Muscle layer of duodenum (tissue), 2 donors: ENCODE measurements around the gene COL15A1.

Experiments
- H3K27ac ChIP-seq: one replicate; pipeline ENCODE4 v1.7.0; 2013; ENCODE audit warnings: mild to moderate bottlenecking, low read length
- H3K27me3 ChIP-seq: one replicate; pipeline ENCODE4 v1.7.0; 2013; ENCODE audit warnings: low read depth, mild to moderate bottlenecking, control low read depth, low read length
- H3K36me3 ChIP-seq, 2 donors: one replicate each; pipeline ENCODE4 v1.7.0; 2013; ENCODE audit warnings: low read length in 2 of 2, control low read depth in 1 of 2, mild to moderate bottlenecking in 1 of 2; ENCODE audit not compliant: insufficient read depth in 2 of 2, control insufficient read depth in 1 of 2
- H3K4me1 ChIP-seq, 2 donors: one replicate each; pipeline ENCODE4 v1.7.0; 2013; ENCODE audit warnings: low read length in 2 of 2, mild to moderate bottlenecking in 2 of 2, control low read depth in 1 of 2, moderate library complexity in 1 of 2; ENCODE audit not compliant: insufficient read depth in 2 of 2, control insufficient read depth in 1 of 2
- H3K4me3 ChIP-seq, 2 donors: one replicate each; pipeline ENCODE4 v1.7.0; 2013; ENCODE audit warnings: low read length in 2 of 2, low read depth in 1 of 2, mild to moderate bottlenecking in 1 of 2
- H3K9me3 ChIP-seq, 2 donors: one replicate each; pipeline ENCODE4 v1.7.0; 2013; ENCODE audit warnings: low read length in 2 of 2, control low read depth in 1 of 2, mild to moderate bottlenecking in 1 of 2; ENCODE audit not compliant: control insufficient read depth in 1 of 2
- donor health status: healthy.

Gene COL15A1

GRCh38 chr9:99020786-99021436 lies 77.2 kb downstream of the COL15A1 start:
- Histone ChIP-seq H3K27ac (peak overlapping the region; percentile 82), H3K27me3 (no peaks in the 10 kb centered on the region), H3K4me3 (no peak overlapping the region), H3K9me3 (no peaks in the 10 kb centered on the region), H3K4me1 (peaks cover 4 to 13% of the 10 kb centered on the region in 2 donors), H3K36me3 (peaks cover 3 to 37% of the 10 kb centered on the region in 2 donors)

- Histone ChIP-seq H3K27me3 (no peaks in the 10 kb centered on the region), H3K4me3 (no peak overlapping the region), H3K4me1 (peaks cover 4 to 13% of the 10 kb centered on the region in 2 donors), H3K9me3 (no peaks in the 10 kb centered on the region), H3K36me3 (peaks cover 0 to 39% of the 10 kb centered on the region in 2 donors), H3K27ac (peak overlapping the region; percentile 82)
These were observed 77.8 kb downstream of the COL15A1 start for GRCh38 chr9:99021512-99021911.

GRCh38 chr9:99023231-99023630 lies 79.5 kb downstream of the COL15A1 start:
- no peaks in the 10 kb centered on the region for H3K9me3 ChIP-seq
- H3K36me3 ChIP-seq, result peaks cover 0 to 40% of the 10 kb centered on the region in 2 donors
- H3K4me3 ChIP-seq, result no peak overlapping the region
- peaks cover 4 to 13% of the 10 kb centered on the region in 2 donors for H3K4me1 ChIP-seq
- no peaks in the 10 kb centered on the region for H3K27me3 ChIP-seq
- peak overlapping the region; percentile 39 for H3K27ac ChIP-seq

- H3K27me3 ChIP-seq, result no peaks in the 10 kb centered on the region
- peaks cover 0 to 40% of the 10 kb centered on the region in 2 donors for H3K36me3 ChIP-seq
- peaks cover 4 to 13% of the 10 kb centered on the region in 2 donors for H3K4me1 ChIP-seq
- no peak overlapping the region for H3K4me3 ChIP-seq
- peak overlapping the region; percentile 39 for H3K27ac ChIP-seq
- no peaks in the 10 kb centered on the region for H3K9me3 ChIP-seq
These were observed 80.1 kb downstream of the COL15A1 start for GRCh38 chr9:99023831-99024230.

- Histone ChIP-seq H3K36me3 (peaks cover 0 to 40% of the 10 kb centered on the region in 2 donors), H3K4me1 (peaks cover 4 to 13% of the 10 kb centered on the region in 2 donors), H3K4me3 (no peak overlapping the region), H3K27ac (peak overlapping the region; percentile 6), H3K9me3 (no peaks in the 10 kb centered on the region), H3K27me3 (no peaks in the 10 kb centered on the region)
These were observed 81.3 kb downstream of the COL15A1 start for GRCh38 chr9:99024959-99025358.

GRCh38 chr9:99025616-99026270 lies 82.0 kb downstream of the COL15A1 start:
- peak overlapping the region; percentile 6 for H3K27ac ChIP-seq
- no peak overlapping the region for H3K4me3 ChIP-seq
- H3K27me3 ChIP-seq, result no peaks in the 10 kb centered on the region
- no peaks in the 10 kb centered on the region for H3K9me3 ChIP-seq
- H3K36me3 ChIP-seq, result peaks cover 0 to 40% of the 10 kb centered on the region in 2 donors
- H3K4me1 ChIP-seq, result peaks cover 4 to 13% of the 10 kb centered on the region in 2 donors

GRCh38 chr9:99026271-99026955 lies 82.7 kb downstream of the COL15A1 start:
- no peaks in the 10 kb centered on the region for H3K9me3 ChIP-seq
- H3K27me3 ChIP-seq, result no peaks in the 10 kb centered on the region
- H3K4me1 ChIP-seq, result peaks cover 4 to 13% of the 10 kb centered on the region in 2 donors
- peak overlapping the region; percentile 25 for H3K27ac ChIP-seq
- peaks cover 0 to 42% of the 10 kb centered on the region in 2 donors for H3K36me3 ChIP-seq
- no peak overlapping the region for H3K4me3 ChIP-seq

GRCh38 chr9:99026956-99027298 lies 83.2 kb downstream of the COL15A1 start:
- Histone ChIP-seq H3K9me3 (no peaks in the 10 kb centered on the region), H3K4me1 (peaks cover 4 to 13% of the 10 kb centered on the region in 2 donors), H3K27ac (no peak overlapping the region), H3K4me3 (no peak overlapping the region), H3K27me3 (no peaks in the 10 kb centered on the region), H3K36me3 (peaks cover 0 to 39% of the 10 kb centered on the region in 2 donors)

- Histone ChIP-seq H3K9me3 (no peaks in the 10 kb centered on the region), H3K27me3 (no peaks in the 10 kb centered on the region), H3K4me3 (no peak overlapping the region), H3K36me3 (peaks cover 0 to 39% of the 10 kb centered on the region in 2 donors), H3K27ac (no peak overlapping the region), H3K4me1 (peaks cover 4 to 13% of the 10 kb centered on the region in 2 donors)
These were observed 83.7 kb downstream of the COL15A1 start for GRCh38 chr9:99027443-99027842.

- H3K4me3 ChIP-seq, result no peak overlapping the region
- H3K9me3 ChIP-seq, result no peaks in the 10 kb centered on the region
These were observed 85.5 kb downstream of the COL15A1 start for GRCh38 chr9:99029083-99029645.

GRCh38 chr9:99030092-99030511 lies 86.4 kb downstream of the COL15A1 start:
- no peaks in the 10 kb centered on the region for H3K9me3 ChIP-seq
- H3K4me3 ChIP-seq, result no peak overlapping the region
- H3K27me3 ChIP-seq, result no peaks in the 10 kb centered on the region
- H3K36me3 ChIP-seq, result peaks cover 0 to 34% of the 10 kb centered on the region in 2 donors
- no peaks in the 10 kb centered on the region for H3K4me1 ChIP-seq
- peak overlapping the region; percentile 67 for H3K27ac ChIP-seq

More at GRCh38 chr9:99029083-99029645, 85.5 kb downstream of the COL15A1 start:
- Histone ChIP-seq H3K4me1 (no peaks in the 10 kb centered on the region), H3K27me3 (no peaks in the 10 kb centered on the region), H3K27ac (peak overlapping the region; percentile 35), H3K36me3 (peaks cover 0 to 33% of the 10 kb centered on the region in 2 donors)
